Adipose tissue (tissue), 3 donors: ENCODE measurements around the gene UBR2. TPM values are rescaled to one million over a fixed set of nuclear protein-coding genes. Genes with fewer than 3 reads are reported as not detected.
"Not testable (repeated sequence)": the region's sequence is repeated elsewhere in the genome, so short reads cannot be mapped to it uniquely, and the experiment has no call there.

Source experiments
- H3K27ac ChIP-seq: one replicate; pipeline ENCODE4 v1.5.1; 2013; ENCODE audit warnings: low read depth, low read length
- WGBS, 3 donors: extraction: QIAGEN DNeasy Blood & Tissue Kit; methylation state at CpG; one replicate each; pipeline ENCODE4 v1.1.7; 2013; 5-methylcytosine and 5-hydroxymethylcytosine counted together
- polyA plus RNA-seq, 3 donors: library from polyadenylated mRNA; stranded (reverse); fragments of 200-250 nt; gene quantifications; one replicate each; pipeline ENCODE4 v1.2.3, GENCODE V29; 2013
- donor health status: healthy with polysubstance abuse.
- donor health status: Bipolar disorder and iron deficiency.
- donor health status: healthy.

The UBR2 gene
- polyA plus RNA-seq, 3 donors, result 6.6 to 9.2 (median 7.6) TPM

GRCh38 chr6:42704937-42705374, 141.1 kb downstream of the UBR2 start:
- WGBS, 3 donors, result 75 to 94% (median 90%) methylated on average over 4 of the region's 4 CpGs
- no peak overlapping the region for H3K27ac ChIP-seq

GRCh38 chr6:42707595-42707994, 143.8 kb downstream of the UBR2 start:
- WGBS, 3 donors, result 85 to 93% (median 90%) methylated on average over 7 of the region's 7 CpGs

GRCh38 chr6:42708096-42708495, 144.3 kb downstream of the UBR2 start:
- WGBS, 3 donors, result 88 to 94% (median 92%) methylated on average over 9 to 11 of the region's 11 CpGs
- H3K27ac ChIP-seq, result no peak overlapping the region

More at GRCh38 chr6:42707595-42707994, 143.8 kb downstream of the UBR2 start:
- H3K27ac ChIP-seq, result no peak overlapping the region

GRCh38 chr6:42709871-42710270, 146.0 kb downstream of the UBR2 start:
- no peak overlapping the region for H3K27ac ChIP-seq
- 87 to 97% (median 90%) methylated on average over 6 of the region's 6 CpGs for WGBS, 3 donors

GRCh38 chr6:42710316-42710715, 146.5 kb downstream of the UBR2 start:
- WGBS, 3 donors, result 49 to 61% (median 60%) methylated on average over 9 of the region's 9 CpGs
- H3K27ac ChIP-seq, result no peak overlapping the region

GRCh38 chr6:42711930-42712329, 148.1 kb downstream of the UBR2 start:
- H3K27ac ChIP-seq, result no peak overlapping the region
- WGBS, 3 donors, result 84 to 89% (median 88%) methylated on average over 5 of the region's 5 CpGs

GRCh38 chr6:42714098-42714761, 150.4 kb downstream of the UBR2 start:
- no peak overlapping the region for H3K27ac ChIP-seq
- WGBS, 3 donors, result 75 to 86% (median 81%) methylated on average over 4 of the region's 4 CpGs

GRCh38 chr6:42715871-42716270, 152.0 kb downstream of the UBR2 start:
- 85 to 86% (median 85%) methylated on average over 4 of the region's 4 CpGs for WGBS, 3 donors
- no peak overlapping the region for H3K27ac ChIP-seq

- no peak overlapping the region for H3K27ac ChIP-seq
- WGBS, 3 donors, result 55 to 79% (median 75%) methylated on average over 8 of the region's 8 CpGs
These were observed 156.9 kb downstream of the UBR2 start for GRCh38 chr6:42720739-42721138.

GRCh38 chr6:42722497-42722896, 158.7 kb downstream of the UBR2 start, which contains the start of gene PRPH2:
Gene PRPH2 (minus strand): TSS chr6:42722597. CDS start chr6:42722334, 263 bp downstream.
- H3K27ac ChIP-seq, result no peak within 1 kb of the TSS
- 81 to 92% (median 91%) methylated on average over 6 of the region's 6 CpGs for WGBS, 3 donors

GRCh38 chr6:42724825-42725224, 161.0 kb downstream of the UBR2 start:
- H3K27ac ChIP-seq, result no peak overlapping the region

GRCh38 chr6:42726026-42726425, 162.2 kb downstream of the UBR2 start:
- no peak overlapping the region for H3K27ac ChIP-seq

- 0 to 2% (median 1%) methylated on average over 14 of the region's 14 CpGs for WGBS, 3 donors
- no peak overlapping the region for H3K27ac ChIP-seq
These were observed 162.8 kb downstream of the UBR2 start for GRCh38 chr6:42726485-42727086.

GRCh38 chr6:42727087-42727611, 163.3 kb downstream of the UBR2 start:
- 17 to 24% (median 23%) methylated on average over 51 to 52 of the region's 52 CpGs for WGBS, 3 donors
- H3K27ac ChIP-seq, result no peak overlapping the region

GRCh38 chr6:42727627-42728026, 163.8 kb downstream of the UBR2 start:
- WGBS, 3 donors, result 57 to 73% (median 70%) methylated on average over 22 of the region's 22 CpGs

GRCh38 chr6:42729731-42730130, 165.9 kb downstream of the UBR2 start:
- 52 to 71% (median 69%) methylated on average over 2 to 3 of the region's 3 CpGs for WGBS, 3 donors
- H3K27ac ChIP-seq, result no peak overlapping the region

More at GRCh38 chr6:42727627-42728026, 163.8 kb downstream of the UBR2 start:
- H3K27ac ChIP-seq, result no peak overlapping the region

GRCh38 chr6:42733867-42734481, 170.1 kb downstream of the UBR2 start:
- not testable (repeated sequence) for H3K27ac ChIP-seq
- 64 to 79% (median 67%) methylated on average over 13 of the region's 13 CpGs for WGBS, 3 donors

GRCh38 chr6:42735976-42736375, 172.1 kb downstream of the UBR2 start:
- WGBS, 3 donors, result 89 to 92% (median 91%) methylated on average over 3 of the region's 3 CpGs
- H3K27ac ChIP-seq, result no peak overlapping the region

GRCh38 chr6:42740725-42741124, 176.9 kb downstream of the UBR2 start:
- H3K27ac ChIP-seq, result no peak overlapping the region
- 43 to 72% (median 53%) methylated on average over 3 of the region's 3 CpGs for WGBS, 3 donors
